ENCODE data around the gene ANKRD12.
"Not testable (repeated sequence)": the region's sequence is repeated elsewhere in the genome, so short reads cannot be mapped to it uniquely, and the experiment has no call there.

GRCh38 chr18:9093109-9093508 is 43.5 kb upstream of the ANKRD12 start:
- not testable (repeated sequence) for TF ChIP-seq ZNF843 (tag by site-specific recombination; IDR thresholded peaks at IDR 0.05); CTCF (tag by site-specific recombination; IDR thresholded peaks at IDR 0.05); ATF2 (tag by site-specific recombination; IDR thresholded peaks at IDR 0.05; ENCODE audit: low read depth); ZNF792 (tag by site-specific recombination; IDR thresholded peaks at IDR 0.05); ZNF830 (tag by site-specific recombination; IDR thresholded peaks at IDR 0.05; ENCODE audit: low read depth); ZNF157 (tag by site-specific recombination; IDR thresholded peaks at IDR 0.05); ZNF433 (tag by site-specific recombination; IDR thresholded peaks at IDR 0.05; ENCODE audit: low read depth); TCF7L2 (IDR thresholded peaks at IDR 0.05; ENCODE audit: borderline replicate concordance, low read depth, low read length)

All from HEK293 (cell line).